Measurements from ENCODE around the gene IQSEC3. TPM values are rescaled to one million over a fixed set of nuclear protein-coding genes. Genes with fewer than 3 reads are reported as not detected.

The IQSEC3 gene
- total RNA-seq, 1 experiment from 2014 or later: not detected

- intact Hi-C loops (cut with micrococcal nuclease; ENCODE audit: unreplicated experiment) (no loop called here), in situ Hi-C loops (cut with HindIII; ENCODE audit: low pct_unique_long_range_greater_than_20kb, low sequenced_read_pairs) (no loop called here)
- POLR2A ChIA-PET: no interaction called here
These were observed 124.3 kb downstream of the IQSEC3 start for GRCh38 chr12:190881-191280.

GRCh38 chr12:191541-191940, 125.0 kb downstream of the IQSEC3 start:
- no peak for DNase-seq (ENCODE audit: low read depth, low spot score)
- no peaks in the 10 kb centered on the region for H3K4me1 ChIP-seq (ENCODE audit: control insufficient read depth, insufficient read depth, low read length)
- TF ChIP-seq POLR2AphosphoS5 (IDR thresholded peaks at IDR 0.05; ENCODE audit: low read depth, low read length) (no peak), SIN3A (IDR thresholded peaks at IDR 0.05; ENCODE audit: borderline replicate concordance, insufficient read depth, low read depth, low read length) (no peak), TCF7L2 (IDR thresholded peaks at IDR 0.05; ENCODE audit: low read depth, low read length) (no peak)
- TF ChIP-seq, protein P1, sequence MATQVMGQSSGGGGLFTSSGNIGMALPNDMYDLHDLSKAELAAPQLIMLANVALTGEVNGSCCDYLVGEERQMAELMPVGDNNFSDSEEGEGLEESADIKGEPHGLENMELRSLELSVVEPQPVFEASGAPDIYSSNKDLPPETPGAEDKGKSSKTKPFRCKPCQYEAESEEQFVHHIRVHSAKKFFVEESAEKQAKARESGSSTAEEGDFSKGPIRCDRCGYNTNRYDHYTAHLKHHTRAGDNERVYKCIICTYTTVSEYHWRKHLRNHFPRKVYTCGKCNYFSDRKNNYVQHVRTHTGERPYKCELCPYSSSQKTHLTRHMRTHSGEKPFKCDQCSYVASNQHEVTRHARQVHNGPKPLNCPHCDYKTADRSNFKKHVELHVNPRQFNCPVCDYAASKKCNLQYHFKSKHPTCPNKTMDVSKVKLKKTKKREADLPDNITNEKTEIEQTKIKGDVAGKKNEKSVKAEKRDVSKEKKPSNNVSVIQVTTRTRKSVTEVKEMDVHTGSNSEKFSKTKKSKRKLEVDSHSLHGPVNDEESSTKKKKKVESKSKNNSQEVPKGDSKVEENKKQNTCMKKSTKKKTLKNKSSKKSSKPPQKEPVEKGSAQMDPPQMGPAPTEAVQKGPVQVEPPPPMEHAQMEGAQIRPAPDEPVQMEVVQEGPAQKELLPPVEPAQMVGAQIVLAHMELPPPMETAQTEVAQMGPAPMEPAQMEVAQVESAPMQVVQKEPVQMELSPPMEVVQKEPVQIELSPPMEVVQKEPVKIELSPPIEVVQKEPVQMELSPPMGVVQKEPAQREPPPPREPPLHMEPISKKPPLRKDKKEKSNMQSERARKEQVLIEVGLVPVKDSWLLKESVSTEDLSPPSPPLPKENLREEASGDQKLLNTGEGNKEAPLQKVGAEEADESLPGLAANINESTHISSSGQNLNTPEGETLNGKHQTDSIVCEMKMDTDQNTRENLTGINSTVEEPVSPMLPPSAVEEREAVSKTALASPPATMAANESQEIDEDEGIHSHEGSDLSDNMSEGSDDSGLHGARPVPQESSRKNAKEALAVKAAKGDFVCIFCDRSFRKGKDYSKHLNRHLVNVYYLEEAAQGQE (IDR thresholded peaks at IDR 0.05; ENCODE audit: insufficient read depth in 1 of 2, low read depth in 2 of 2, low read length in 1 of 2): no peak
- TF ChIP-seq, protein P2, sequence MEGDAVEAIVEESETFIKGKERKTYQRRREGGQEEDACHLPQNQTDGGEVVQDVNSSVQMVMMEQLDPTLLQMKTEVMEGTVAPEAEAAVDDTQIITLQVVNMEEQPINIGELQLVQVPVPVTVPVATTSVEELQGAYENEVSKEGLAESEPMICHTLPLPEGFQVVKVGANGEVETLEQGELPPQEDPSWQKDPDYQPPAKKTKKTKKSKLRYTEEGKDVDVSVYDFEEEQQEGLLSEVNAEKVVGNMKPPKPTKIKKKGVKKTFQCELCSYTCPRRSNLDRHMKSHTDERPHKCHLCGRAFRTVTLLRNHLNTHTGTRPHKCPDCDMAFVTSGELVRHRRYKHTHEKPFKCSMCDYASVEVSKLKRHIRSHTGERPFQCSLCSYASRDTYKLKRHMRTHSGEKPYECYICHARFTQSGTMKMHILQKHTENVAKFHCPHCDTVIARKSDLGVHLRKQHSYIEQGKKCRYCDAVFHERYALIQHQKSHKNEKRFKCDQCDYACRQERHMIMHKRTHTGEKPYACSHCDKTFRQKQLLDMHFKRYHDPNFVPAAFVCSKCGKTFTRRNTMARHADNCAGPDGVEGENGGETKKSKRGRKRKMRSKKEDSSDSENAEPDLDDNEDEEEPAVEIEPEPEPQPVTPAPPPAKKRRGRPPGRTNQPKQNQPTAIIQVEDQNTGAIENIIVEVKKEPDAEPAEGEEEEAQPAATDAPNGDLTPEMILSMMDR (IDR thresholded peaks at IDR 0.05): no peak
- H3K27ac ChIP-seq (ENCODE audit: low read length): no peak overlapping the region
- no TSS peak for BruUV-seq (replicated peaks)
- ATAC-seq: no peak
- in situ Hi-C loops (cut with HindIII; ENCODE audit: low pct_unique_long_range_greater_than_20kb, low sequenced_read_pairs): no loop called here
- POLR2A ChIA-PET: no interaction called here
- intact Hi-C loops (cut with micrococcal nuclease; ENCODE audit: unreplicated experiment): no loop called here
- CTCF ChIA-PET: no interaction called here
- H3K27me3 ChIP-seq (ENCODE audit: control insufficient read depth, insufficient read depth, low read length): no peaks in the 10 kb centered on the region
- H3K36me3 ChIP-seq (ENCODE audit: control insufficient read depth, insufficient read depth, low read length): no peaks in the 10 kb centered on the region
- no peaks in the 10 kb centered on the region for H3K9me3 ChIP-seq (ENCODE audit: control insufficient read depth, insufficient read depth, low read depth, low read length)
- H3K4me3 ChIP-seq (ENCODE audit: low read depth in 2 of 2, low read length in 2 of 2): no peak overlapping the region

More at GRCh38 chr12:190881-191280, 124.3 kb downstream of the IQSEC3 start:
- DNase-seq (ENCODE audit: low read depth, low spot score) (no peak), ATAC-seq (no peak)
- H3K4me1 ChIP-seq (ENCODE audit: control insufficient read depth, insufficient read depth, low read length): no peaks in the 10 kb centered on the region
- no peaks in the 10 kb centered on the region for H3K9me3 ChIP-seq (ENCODE audit: control insufficient read depth, insufficient read depth, low read depth, low read length)
- H3K27me3 ChIP-seq (ENCODE audit: control insufficient read depth, insufficient read depth, low read length): no peaks in the 10 kb centered on the region
- H3K27ac ChIP-seq (ENCODE audit: low read length): no peak overlapping the region
- CTCF ChIA-PET: no interaction called here
- no peaks in the 10 kb centered on the region for H3K36me3 ChIP-seq (ENCODE audit: control insufficient read depth, insufficient read depth, low read length)
- no TSS peak for BruUV-seq (replicated peaks)
- no peak overlapping the region for H3K4me3 ChIP-seq (ENCODE audit: low read depth in 2 of 2, low read length in 2 of 2)
- TF ChIP-seq SIN3A (IDR thresholded peaks at IDR 0.05; ENCODE audit: borderline replicate concordance, insufficient read depth, low read depth, low read length) (no peak), POLR2AphosphoS5 (IDR thresholded peaks at IDR 0.05; ENCODE audit: low read depth, low read length) (no peak), TCF7L2 (IDR thresholded peaks at IDR 0.05; ENCODE audit: low read depth, low read length) (no peak)
- TF ChIP-seq, protein P2 (IDR thresholded peaks at IDR 0.05): no peak
- TF ChIP-seq, protein P1 (IDR thresholded peaks at IDR 0.05; ENCODE audit: insufficient read depth in 1 of 2, low read depth in 2 of 2, low read length in 1 of 2): no peak
